ENCODE data around the gene POLQ.
"Not testable (repeated sequence)": the region's sequence is repeated elsewhere in the genome, so short reads cannot be mapped to it uniquely, and the experiment has no call there.

GRCh38 chr3:121451752-121452151 lies 94.0 kb downstream of the POLQ start:
- TF ChIP-seq, protein P1, sequence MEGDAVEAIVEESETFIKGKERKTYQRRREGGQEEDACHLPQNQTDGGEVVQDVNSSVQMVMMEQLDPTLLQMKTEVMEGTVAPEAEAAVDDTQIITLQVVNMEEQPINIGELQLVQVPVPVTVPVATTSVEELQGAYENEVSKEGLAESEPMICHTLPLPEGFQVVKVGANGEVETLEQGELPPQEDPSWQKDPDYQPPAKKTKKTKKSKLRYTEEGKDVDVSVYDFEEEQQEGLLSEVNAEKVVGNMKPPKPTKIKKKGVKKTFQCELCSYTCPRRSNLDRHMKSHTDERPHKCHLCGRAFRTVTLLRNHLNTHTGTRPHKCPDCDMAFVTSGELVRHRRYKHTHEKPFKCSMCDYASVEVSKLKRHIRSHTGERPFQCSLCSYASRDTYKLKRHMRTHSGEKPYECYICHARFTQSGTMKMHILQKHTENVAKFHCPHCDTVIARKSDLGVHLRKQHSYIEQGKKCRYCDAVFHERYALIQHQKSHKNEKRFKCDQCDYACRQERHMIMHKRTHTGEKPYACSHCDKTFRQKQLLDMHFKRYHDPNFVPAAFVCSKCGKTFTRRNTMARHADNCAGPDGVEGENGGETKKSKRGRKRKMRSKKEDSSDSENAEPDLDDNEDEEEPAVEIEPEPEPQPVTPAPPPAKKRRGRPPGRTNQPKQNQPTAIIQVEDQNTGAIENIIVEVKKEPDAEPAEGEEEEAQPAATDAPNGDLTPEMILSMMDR (IDR thresholded peaks at IDR 0.05; ENCODE audit: control extremely low read depth in 1 of 3, insufficient read depth in 1 of 3, low read depth in 1 of 3, low read length in 3 of 3), result not testable (repeated sequence)
- TF ChIP-seq POLR2A (IDR thresholded peaks at IDR 0.05; ENCODE audit: control extremely low read depth in 1 of 2, low read depth in 2 of 2, low read length in 2 of 2); TAF1 (IDR thresholded peaks at IDR 0.05; ENCODE audit: low read depth, low read length); EP300 (IDR thresholded peaks at IDR 0.05; ENCODE audit: borderline replicate concordance in 1 of 2, low read depth in 2 of 2, low read length in 2 of 2); ATF3 (IDR thresholded peaks at IDR 0.05; ENCODE audit: insufficient read depth, low read depth, low read length); POLR2AphosphoS5 (IDR thresholded peaks at IDR 0.05; ENCODE audit: low read depth, low read length); NRF1 (IDR thresholded peaks at IDR 0.05; ENCODE audit: low read depth, low read length); GTF2F1 (IDR thresholded peaks at IDR 0.05; ENCODE audit: borderline replicate concordance, low read depth, low read length); HDAC2 (IDR thresholded peaks at IDR 0.05; ENCODE audit: borderline replicate concordance in 1 of 2, low read depth in 2 of 2, low read length in 2 of 2): not testable (repeated sequence)
